NT2/D1 (cell line): ENCODE results near the gene HSPA1A.
"Not testable (repeated sequence)": the region's sequence is repeated elsewhere in the genome, so short reads cannot be mapped to it uniquely, and the experiment has no call there.

Source experiments
- SUZ12 ChIP-seq: IDR thresholded peaks from 2 replicates; pipeline ENCODE4 v1.6.1; 2011; ENCODE audit not compliant: insufficient read length, insufficient read depth; ENCODE audit errors: extremely low read depth
- YY1 ChIP-seq: IDR thresholded peaks from 2 replicates; pipeline ENCODE4 v1.6.1; 2011; ENCODE audit not compliant: insufficient read length, insufficient read depth

DNA sequence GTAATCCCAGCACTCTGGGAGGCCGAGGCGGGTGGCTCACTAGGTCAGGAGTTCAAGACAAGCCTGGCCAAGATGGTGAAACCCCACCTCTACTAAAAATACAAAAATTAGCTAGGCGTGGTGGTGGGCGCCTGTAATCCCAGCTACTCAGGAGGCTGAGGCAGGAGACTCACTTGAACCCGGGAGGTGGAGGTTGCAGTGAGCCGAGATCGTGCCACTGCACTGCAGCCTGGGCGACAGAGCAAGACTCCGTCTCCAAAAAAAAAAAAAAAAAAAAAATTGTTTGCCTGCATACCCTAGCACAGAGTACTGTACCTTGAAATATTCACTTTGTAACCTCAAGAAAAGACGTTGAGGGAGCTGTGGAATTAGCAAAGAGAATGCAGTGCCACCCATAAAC lies 5.1 kb downstream of the HSPA1A start:
- not testable (repeated sequence) for TF ChIP-seq YY1, SUZ12
